ENCODE data around the gene OR5B3.

OR5B3 gene

GRCh38 chr11:58391879-58392278, 14.8 kb downstream of the OR5B3 start:
- no peak for TF ChIP-seq CTCF (conservative IDR thresholded peaks at IDR 0.05; ENCODE audit: control insufficient read depth, insufficient read depth, low read depth, low read length)
- DNase-seq (ENCODE audit: low read depth) = peak; percentile 7
- H3K4me3 ChIP-seq (ENCODE audit: control insufficient read depth, low read depth, low read length) = no peak overlapping the region

GRCh38 chr11:58390551-58391063, 16.1 kb downstream of the OR5B3 start:
- no peak for DNase-seq (ENCODE audit: low read depth)
- H3K4me3 ChIP-seq (ENCODE audit: control insufficient read depth, low read depth, low read length) = no peak overlapping the region
- no peak for TF ChIP-seq CTCF (conservative IDR thresholded peaks at IDR 0.05; ENCODE audit: control insufficient read depth, insufficient read depth, low read depth, low read length)

GRCh38 chr11:58358969-58359368, 47.7 kb downstream of the OR5B3 start, which contains the start of gene OR5B17:
Gene OR5B17 (minus strand): TSS chr11:58359069. CDS start chr11:58359069, 0 bp downstream.
- no peak for DNase-seq (ENCODE audit: low read depth)
- TF ChIP-seq CTCF (conservative IDR thresholded peaks at IDR 0.05; ENCODE audit: control insufficient read depth, insufficient read depth, low read depth, low read length) = no peak
- no peak within 1 kb of the TSS for H3K4me3 ChIP-seq (ENCODE audit: control insufficient read depth, low read depth, low read length)

- TF ChIP-seq CTCF (conservative IDR thresholded peaks at IDR 0.05; ENCODE audit: control insufficient read depth, insufficient read depth, low read depth, low read length) = no peak
- no peak overlapping the region for H3K4me3 ChIP-seq (ENCODE audit: control insufficient read depth, low read depth, low read length)
- DNase-seq (ENCODE audit: low read depth) = no peak
Observed at GRCh38 chr11:58354727-58355126, 51.9 kb downstream of the OR5B3 start.

Data from fibroblast of mammary gland (primary cell).